GM18858 (cell line): ENCODE data around the gene RFXAP.
A peak's percentile ranks its signal among the peaks of the same experiment; 100 is the strongest.
"Not testable (repeated sequence)": the region's sequence is repeated elsewhere in the genome, so short reads cannot be mapped to it uniquely, and the experiment has no call there.

ENCODE experiments used
- ATAC-seq: cut with Tn5 transposase; IDR thresholded peaks from one replicate; pipeline ENCODE4 v1.9.1; 2021; ENCODE audit not compliant: unreplicated experiment

RFXAP gene, protein sequence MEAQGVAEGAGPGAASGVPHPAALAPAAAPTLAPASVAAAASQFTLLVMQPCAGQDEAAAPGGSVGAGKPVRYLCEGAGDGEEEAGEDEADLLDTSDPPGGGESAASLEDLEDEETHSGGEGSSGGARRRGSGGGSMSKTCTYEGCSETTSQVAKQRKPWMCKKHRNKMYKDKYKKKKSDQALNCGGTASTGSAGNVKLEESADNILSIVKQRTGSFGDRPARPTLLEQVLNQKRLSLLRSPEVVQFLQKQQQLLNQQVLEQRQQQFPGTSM

DNA sequence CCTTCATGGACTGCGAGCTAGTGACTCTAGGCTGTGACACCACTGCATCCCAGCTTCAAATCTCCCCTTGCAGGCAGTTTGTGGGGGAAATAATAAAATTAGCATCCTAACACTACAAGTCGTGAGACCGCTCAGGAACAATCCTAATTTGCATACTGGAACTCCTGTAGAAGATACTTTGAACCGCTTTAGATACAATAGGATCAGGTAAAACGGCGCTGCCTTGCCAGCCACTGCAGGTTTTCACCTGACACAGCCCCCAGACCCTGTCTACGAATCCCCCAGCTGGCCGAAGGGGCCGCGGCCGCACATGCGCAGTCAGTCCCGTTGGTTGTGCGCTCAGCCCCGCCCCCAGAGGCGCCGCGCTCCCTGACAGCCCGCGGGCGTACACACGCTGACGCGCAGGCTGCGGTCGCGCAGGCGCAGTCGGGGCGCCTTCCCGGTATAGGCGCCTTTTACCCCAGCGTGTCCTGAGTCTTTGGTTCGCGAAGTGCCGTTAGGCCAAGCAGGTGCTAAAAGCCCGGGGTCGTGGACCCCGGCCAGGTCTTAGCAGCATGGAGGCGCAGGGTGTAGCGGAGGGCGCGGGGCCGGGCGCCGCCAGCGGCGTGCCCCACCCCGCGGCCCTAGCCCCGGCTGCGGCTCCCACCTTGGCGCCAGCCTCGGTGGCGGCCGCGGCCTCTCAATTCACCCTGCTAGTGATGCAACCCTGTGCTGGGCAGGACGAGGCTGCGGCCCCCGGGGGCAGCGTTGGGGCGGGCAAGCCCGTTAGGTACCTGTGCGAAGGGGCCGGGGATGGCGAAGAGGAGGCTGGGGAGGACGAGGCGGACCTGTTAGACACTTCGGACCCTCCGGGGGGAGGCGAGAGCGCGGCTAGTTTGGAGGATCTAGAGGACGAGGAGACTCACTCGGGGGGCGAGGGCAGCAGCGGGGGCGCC is at the start of gene RFXAP:
Gene RFXAP, plus strand, starts transcription at position 419 of the 935 bp plus-strand sequence. Its CDS starts 136 bp downstream, at position 555.
- peak; percentile 82 for ATAC-seq

DNA sequence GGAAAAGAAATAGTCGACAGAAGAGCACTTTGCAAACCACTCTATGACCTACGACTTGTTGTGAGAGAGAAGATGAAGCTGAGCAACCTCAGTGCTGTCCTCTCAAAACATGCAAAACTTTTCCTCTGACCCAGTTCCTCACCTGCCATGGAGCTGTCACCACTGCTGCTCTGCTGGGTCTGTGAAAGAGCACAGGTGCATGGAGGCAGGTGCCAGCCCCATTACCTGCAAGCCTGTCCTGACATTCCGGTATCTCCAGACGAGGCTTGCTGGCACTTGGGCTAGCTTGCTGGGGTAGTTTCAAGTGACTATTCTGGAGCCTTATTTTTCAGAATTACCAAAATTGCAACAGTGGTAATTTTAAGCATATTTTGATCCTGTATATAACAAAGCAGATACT is 49.5 kb upstream of the RFXAP start:
- ATAC-seq: no peak

DNA sequence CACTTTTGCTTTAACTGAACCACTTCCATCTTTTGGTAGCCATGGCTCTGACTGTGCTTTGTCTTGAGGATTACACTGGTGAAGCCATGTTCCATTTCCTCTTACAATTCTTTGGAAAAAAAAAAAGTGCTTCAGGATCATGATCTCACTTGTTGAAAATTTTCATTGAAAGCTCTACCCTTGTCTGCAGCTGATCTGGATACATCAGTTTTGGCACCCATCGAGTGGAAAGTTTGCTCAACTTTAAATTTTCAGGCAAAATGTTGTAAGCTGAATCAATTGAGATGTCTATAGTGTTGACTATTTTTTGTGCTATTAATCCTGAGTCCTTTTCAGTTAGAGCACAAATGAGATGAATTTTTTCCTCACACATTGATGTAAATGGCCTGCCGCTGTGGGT is 48.3 kb upstream of the RFXAP start:
- no peak for ATAC-seq

DNA sequence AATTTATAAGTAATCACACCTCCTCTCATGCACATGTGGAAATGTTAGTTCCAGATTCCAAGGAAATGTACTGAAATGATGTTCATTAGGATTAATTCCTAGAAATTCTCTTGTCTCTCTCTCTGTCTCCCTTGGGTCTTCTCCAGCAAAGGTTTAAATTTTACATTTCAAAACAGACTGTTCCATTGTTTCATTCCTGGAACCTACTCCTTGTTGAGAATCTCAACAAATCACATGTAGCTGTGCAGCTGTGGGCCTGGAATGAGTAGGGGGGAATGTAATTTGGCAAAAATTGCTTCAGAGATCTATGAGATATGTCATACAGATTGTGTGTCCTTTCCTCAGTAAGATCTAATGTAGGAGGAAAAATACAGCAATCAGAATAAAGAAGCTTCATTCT is 46.2 kb upstream of the RFXAP start:
- ATAC-seq: no peak

DNA sequence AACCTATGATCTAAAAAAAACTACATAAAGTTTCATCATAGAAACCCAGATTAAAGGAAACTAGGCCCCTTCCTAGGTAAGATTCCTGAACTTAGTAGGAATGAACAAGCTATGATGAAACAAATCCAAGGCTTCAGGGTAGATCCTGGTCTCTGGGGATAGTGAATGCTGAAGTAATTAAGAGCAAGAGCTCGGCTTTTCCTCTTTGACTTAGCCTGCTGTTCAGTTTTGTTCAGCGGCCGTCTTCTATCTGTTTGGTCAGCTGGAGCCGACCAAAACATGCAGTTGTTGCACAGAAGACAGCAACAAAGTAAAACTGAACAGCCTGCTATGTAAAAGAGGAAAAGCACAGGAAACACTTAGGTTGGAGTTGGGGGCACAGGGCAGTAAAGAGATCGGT is 44.1 kb upstream of the RFXAP start:
- ATAC-seq: no peak

DNA sequence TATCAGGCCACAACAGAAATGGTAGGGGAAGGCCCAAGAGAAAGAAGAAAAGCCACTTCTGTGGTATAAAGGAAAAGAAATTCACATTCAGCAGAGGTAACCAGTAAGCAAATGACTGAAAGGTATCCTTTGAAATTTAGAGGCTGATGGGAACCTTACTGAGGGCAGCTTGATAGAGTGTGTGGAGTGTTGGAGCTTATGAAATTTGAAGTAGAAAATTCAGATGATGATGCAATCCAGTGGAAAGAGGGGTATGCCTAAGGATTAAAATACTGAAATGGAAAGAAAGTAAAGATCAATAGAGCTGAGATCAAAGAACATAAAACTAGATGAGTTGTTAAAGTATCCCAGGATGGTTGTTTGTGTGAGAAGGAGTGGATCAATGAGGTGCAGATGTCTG is 42.8 kb upstream of the RFXAP start:
- no peak for ATAC-seq

DNA sequence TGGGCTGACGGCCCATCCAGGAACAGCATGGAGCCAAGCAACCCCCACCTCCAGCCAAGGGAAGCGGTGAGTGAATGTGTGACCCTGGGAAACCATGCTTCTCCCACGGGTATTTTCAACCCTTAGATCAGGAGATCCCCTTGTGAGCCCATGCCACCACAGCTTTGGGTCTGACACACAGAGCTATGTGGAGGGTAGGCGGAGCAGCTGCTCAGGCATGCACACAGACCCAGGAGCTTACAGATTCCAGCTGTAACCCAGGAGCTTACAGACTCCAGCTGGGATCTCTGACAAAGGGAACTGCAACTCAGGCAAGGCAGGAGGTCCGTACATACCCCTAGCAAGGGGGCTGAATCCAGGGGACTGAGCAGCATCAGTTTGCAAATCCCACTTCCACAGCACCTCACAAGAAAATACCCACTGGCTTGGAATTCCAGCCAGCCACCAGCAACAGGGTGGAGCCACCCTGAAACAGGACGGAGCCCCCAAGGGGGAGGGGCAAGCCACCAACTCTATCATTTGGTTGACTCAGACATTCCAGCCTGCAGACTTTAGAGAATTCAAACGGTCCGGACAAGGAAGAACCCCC is 40.8 kb upstream of the RFXAP start:
- no peak for ATAC-seq

DNA sequence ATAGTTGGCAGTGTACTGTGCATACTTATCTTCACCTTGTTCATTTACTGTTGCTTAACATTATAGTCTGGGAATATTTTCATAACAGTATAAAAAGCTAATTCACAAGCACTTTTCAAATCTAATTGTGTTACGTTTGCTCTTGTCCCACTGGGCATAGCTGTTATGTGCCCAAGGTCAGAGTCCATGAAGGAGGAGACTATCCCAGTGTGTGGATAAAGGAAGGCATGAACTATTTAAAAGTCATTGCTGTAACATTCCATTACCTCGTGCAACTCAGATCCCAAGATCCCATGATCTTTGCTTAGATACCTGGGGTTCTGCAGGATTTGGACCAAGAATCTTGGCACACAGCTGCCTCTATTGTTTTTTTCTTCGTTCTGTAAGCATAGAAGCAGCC is 35.1 kb upstream of the RFXAP start:
- ATAC-seq: no peak

DNA sequence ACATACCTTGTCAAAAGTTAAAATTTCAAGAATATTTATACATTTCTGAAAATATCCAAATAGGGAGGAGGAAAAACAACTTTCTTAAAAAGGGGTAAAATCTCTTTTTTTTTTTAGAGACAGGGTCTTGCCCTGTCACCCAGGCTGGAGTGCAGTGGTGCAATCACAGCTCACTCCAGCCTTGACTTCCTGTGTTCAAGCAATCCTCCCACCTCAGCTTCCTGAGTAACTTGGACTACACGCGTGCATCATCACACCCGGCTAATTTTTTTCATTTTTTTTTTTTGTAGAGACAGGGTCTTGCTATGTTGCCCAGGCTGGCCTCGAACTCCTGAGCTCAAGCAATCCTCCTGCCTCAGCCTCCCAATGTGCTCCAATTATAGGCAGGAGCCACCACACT is 32.8 kb upstream of the RFXAP start:
- not testable (repeated sequence) for ATAC-seq

DNA sequence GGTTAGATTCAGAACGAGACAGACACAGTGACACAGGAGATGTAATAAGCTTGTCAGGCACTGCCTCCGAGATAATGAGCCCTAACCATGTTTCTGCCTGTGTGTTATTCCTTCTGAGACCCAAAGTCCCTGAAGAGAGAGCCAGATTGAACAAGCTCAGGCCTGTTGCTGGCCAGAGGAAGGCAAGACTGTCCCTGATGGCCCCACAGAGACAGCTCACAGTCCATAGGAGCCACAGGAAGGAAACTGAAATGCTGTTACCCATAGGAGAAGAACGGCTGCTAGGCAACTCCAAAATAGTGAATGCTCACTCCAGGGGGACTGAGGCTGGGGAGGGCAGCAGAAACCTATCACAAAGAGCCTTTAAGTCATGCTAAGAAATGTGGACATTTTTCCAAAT is 31.8 kb upstream of the RFXAP start:
- no peak for ATAC-seq

DNA sequence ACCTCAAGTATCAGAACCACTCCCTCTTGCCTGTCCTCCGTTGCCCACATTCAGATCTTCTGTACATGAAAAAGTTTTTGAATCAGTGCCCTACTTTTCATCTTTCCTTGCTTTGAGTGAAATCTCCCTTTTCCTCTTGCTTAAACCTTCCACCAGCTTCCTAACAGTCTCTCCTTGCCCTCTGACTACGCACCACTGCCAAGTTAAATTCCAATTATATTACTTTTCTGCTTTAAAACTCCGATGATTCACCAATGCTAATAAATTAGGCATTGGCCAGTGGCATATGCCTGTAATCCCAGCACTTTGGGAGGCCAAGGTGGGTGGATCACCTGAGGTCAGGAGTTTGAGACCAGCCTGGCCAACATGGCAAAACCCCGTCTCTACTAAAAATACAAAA is 30.7 kb upstream of the RFXAP start:
- ATAC-seq: no peak

DNA sequence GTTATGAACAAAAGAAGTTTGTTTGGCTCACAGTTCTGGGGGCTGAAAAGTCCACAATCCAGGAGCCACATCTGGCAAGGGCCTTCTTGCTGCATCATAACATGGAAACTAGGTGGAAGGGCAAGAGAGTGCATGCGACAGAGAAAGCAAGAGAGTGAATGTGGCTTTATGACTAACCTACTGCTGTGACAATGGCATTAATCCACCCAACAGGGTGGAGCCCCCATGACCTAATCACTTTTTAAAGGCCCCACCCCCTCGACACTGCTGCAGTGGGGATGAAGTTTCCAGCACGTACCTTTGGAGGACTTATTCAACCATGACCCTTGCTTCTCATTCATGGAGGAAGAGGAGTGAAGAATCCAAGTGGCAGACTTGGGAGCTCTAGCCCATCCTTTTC is 30.0 kb upstream of the RFXAP start:
- ATAC-seq: no peak

DNA sequence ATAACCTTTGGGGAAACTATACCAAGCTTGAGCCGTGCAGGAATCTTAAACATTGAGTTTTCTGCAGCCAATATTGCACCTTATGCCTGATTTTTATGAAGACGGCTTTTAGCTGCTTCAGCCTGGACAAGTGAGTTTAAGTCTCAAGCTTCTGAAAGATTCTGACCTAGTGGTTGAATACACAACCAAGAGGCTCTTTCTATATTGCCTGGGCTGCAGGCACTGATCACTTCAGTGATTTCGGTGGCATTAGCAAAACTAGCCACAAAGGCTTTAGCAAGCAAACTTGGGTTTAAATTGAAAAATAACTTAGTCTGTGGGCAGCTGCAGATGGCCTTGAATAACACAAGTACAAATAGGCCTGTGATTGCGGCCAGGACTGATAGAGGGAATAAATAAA is 29.3 kb upstream of the RFXAP start:
- ATAC-seq: no peak

DNA sequence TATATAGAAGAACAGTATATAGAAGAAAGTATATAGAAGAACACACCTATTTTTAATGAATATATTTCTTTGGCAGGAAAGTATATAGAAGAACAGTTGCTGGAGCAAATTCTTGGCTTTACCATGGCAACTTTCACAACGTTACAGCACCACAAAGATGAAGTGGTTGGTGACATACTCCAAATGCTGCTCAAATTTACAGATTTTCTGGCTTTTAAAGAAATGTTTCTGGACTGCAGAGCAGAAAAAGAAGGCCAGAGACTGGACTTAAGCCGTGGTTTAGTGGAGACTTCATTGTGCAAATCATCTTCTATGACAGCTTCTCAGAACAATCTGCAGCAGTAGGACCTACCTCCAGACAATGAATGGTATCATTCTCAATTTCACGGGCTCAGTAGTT is 24.3 kb upstream of the RFXAP start:
- no peak for ATAC-seq

DNA sequence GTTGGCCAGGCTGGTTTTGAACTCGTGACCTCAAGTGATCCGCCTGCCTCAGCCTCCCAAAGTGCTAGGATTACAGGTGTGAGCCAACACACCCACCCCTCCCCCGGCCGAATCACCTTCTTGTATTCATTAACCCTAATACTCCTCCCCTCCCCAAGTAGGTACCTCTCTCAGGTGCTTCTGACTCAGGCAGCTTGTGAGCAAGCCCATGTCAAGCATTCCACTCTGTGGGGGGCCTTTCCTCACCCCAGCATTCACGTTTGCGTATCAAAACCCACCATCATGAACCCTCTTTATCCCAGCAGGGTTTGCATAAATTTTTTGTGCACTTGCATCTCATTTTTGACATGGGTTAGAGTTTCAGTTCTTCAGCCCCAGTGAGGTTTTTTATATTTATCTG is 23.6 kb upstream of the RFXAP start:
- ATAC-seq: no peak

DNA sequence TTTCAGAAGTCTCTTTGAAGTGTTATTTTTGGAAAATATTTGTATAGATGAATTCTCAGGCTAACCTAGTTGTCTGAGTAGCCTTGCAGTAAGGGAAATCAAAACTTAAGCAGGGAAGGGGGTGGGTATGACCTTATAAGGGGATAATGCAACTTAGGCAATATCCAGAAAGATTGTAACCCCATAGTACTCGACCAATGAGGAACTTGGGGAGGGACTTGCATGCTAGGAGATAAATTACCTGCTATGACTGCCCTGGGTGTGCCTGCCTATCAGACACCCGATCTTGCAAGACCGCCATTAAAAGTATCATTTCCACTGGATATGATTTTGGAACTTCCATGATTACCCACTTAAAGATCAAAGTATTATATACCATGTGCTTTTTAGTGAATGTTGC is 23.0 kb upstream of the RFXAP start:
- ATAC-seq: no peak

DNA sequence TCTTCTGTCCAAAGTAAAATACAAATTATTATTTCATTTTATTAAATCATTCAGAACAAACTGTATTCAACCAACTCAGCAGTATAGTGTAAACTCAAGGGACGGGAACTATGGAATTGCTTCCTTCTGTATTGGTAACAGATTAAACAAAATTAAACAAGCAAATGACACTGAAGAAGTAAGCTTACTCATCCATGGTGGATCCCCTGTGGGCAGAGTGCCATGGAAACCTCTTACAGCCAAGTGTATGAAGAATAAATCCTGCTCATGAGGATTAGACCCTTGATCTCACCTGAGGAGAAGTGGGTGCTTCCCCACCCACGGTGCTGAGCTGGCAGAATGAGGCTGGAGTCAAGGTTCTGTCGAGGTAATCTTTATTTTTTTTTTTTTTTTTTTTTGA is 18.0 kb upstream of the RFXAP start:
- ATAC-seq: no peak

DNA sequence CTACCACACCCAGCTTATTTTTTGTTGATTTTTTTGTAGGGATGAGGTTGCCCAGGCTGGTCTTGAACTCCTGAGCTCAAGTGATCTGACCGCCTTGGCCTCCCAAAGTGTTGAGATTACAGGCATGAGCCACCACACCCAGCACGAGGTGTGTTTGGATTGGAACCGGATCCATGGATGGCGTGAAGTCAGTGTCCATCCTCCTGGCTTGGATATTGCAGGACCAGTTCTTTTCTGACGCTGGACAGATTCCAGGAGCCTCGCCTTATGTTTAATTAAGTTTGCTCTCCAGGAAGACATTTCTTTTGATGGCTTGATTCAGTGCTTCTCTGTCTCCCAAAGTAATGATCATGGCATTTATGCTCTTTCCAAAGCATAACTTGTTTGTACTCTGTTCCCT is 14.4 kb upstream of the RFXAP start:
- ATAC-seq: no peak

DNA sequence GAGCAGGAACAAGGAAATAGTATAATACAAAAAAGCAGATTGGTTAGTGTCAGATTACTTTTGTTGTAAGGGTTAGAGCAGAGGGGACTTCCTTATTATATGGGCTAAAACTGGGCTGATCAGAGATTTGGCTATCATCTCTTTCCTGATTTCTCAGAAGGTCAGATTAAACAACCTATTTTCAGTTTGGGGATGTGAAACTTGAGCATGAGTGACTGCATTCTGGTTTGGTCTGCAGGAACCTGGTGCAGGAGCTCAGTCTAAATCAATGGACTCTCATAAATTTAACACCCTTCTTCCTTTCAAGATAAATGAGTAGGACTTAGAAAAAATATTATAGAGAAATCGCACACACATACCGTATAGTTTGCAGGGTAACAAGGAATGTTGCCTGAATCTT is 12.9 kb upstream of the RFXAP start:
- peak; percentile 47 for ATAC-seq

DNA sequence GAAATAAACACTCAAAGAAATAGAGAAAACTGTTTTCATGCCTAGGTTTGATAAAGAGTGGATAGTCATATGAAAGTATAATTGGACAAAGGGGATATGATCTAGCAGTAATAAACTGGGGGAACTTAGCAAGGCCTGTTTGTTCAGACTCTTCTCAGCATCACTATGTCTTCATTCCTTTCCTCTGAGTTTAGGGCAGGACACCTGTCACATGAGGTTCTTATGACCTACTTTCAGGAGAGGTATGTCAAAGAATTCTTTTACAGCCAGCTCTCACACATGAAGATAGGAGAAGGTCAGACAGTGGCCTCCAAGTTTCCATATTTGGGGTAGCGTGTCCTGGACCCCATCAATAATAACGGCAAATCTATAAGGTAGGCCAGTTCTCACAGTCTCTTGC is 11.4 kb upstream of the RFXAP start:
- no peak for ATAC-seq

DNA sequence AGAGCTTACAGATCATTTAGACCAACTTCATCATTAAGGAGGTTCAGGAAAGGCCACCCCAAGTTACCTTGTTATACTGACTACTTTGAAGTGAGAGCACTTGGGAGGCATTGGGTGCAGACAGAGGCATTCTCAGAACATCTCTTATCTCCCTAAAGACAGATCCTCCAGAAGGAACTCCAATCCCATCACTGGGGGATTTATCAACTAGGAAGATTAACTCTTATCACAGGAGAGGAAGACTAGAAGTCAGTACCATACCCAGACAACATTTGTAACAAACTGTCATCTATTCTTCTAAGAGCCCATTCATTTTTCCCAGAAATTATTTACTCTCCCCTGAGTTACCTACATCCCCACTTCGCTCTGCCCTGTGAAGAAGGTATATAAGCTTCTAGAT is 5.8 kb upstream of the RFXAP start:
- no peak for ATAC-seq

DNA sequence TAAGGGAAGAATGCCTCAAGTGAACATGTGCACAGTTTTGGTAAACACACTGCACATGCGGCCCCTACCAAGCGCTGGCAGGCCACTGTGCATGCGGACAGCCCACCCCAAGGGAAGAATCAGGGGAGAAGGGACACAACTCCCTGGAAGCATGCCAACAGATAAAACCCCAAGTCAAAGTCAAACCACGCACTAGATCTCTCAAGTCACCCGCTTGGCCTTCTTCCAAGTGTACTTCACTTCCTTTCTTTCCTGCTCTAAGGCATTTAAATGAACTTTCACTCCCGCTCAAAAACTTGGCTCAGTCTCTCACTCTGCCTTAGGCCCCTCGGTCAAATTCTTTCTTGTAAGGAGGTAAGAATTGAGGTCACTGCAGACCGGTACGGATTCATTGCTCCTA is 4.6 kb upstream of the RFXAP start:
- no peak for ATAC-seq
